Stimulated activated CD4-positive, alpha-beta T cell treated with anti-CD3 and anti-CD28 coated beads, Interleukin-1b, Interleukin-23, amount 100 ng/mL, for 48 hours (primary cell): Measurements from ENCODE around the gene VCPKMT.
A peak's percentile ranks its signal among the peaks of the same experiment; 100 is the strongest.

Experiments used
- DNase-seq: peaks from one replicate; pipeline ENCODE4 v3.0.0-alpha.2; 2020

Gene VCPKMT

DNA sequence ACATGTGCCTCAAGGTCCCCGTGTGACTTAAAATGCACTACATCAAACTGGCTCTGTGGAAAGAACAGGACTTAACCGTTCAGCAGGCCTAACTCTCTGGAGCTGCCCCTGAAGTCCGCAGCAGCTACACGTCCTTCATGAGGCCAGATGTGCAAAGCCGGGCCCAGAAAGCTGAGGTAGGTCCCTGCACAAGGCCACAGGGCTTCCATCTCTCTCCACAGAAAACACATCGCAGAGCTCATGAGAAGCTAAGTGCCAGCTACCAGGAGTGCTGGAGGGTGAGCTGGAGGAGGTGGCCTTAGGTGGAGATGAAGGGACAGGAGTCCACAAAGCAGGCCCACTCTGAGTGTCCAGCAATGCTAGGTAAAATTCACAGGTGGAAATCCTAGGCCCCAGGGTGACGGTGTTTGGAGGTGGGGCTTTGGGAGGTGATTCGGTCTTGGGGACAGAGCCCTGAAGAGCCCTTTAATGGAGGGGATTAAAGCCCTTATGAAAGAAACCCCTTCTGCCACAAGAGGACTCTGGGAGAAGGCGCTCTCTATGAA is 52.4 kb downstream of the VCPKMT start:
- no peak for DNase-seq

GRCh38 chr14:50062438-50063085 is 53.8 kb downstream of the VCPKMT start:
- DNase-seq, result peak; percentile 85

DNA sequence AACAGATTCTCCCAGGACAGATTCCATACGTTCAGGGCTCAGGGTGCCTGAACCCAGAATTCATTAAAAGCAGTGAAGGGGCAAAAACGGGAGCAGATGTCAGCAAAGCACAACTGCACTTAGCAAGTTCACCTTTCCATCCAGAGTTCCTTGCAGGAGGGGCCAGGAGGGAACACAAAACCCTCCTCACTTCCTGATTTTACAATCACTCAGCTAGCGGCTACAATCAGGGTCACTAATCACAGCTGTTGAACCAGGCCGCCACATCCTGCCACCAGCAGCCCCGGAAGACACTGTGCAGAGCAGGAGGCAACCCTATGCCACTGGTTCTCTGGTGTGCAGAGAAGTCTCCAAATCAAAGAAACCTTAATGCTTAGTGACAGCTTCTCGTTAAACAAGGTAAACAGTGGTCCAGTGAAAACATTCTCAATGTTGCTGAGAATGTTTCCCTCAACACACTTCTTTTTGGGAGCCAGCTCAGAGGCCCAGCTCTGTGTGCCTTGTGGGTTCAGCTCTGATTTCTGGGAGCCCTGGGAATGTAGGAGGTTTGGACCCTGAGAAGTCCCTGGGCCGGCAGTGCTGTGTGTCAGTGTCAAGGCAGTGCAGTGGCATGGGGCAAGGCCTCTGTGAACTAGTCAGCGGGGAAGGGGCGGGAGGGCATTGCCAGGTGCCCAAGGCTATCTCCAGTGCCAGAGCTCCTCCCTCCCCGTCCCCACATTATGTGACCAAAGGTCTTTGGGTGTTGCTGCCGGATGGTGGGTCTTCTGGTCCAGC is 54.5 kb downstream of the VCPKMT start:
- DNase-seq, result peak; percentile 65

DNA sequence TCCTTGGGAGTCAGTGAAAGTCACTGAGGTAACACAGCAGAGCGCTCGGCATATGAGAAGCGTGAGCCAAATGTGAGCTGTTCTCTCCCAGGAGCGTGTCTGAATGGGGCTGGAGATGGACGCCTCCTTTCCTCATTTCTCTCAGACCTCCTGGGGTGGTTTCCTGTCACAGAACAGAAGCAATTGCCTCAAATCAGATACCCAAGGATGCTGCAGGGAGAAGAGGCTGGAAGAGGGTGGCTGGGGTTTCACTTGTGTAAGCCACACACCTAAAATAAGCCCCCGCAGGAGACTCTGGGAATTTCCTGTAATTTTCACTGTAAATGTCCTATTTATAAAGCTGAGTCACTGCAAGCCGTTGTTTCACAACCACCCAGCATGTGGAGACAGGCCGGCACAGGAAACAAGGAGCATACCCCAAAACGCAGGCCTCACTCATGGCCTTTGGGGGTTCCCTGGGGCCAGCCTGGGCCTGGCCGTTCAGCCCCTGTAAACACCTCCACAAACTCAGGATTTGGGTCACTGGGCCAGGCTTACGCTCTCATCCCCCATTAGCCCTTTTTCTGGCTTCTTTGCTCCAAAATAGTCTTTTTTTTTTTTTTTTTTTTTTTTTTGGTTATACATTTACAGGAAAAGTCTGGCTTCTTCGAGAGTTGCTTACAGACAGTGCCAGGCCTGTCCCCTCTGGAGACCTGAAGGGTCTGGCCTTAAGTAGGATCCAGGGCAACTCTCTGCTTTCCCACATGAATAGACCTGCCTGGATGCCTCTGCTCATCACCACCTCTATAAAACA is 55.3 kb downstream of the VCPKMT start:
- DNase-seq, result peak; percentile 44

GRCh38 chr14:50059763-50060616 is 56.4 kb downstream of the VCPKMT start:
- no peak for DNase-seq
